Stimulated activated naive CD4-positive, alpha-beta T cell treated with Interleukin-2 at 50 U/mL for 16 hours (primary cell): Measurements from ENCODE around the gene PLPPR4.
"Not testable (repeated sequence)": the region's sequence is repeated elsewhere in the genome, so short reads cannot be mapped to it uniquely, and the experiment has no call there.

Source experiments
- DNase-seq: peaks from one replicate; lab custom pipeline; 2025; lab: John Stamatoyannopoulos, UW

Gene PLPPR4, protein sequence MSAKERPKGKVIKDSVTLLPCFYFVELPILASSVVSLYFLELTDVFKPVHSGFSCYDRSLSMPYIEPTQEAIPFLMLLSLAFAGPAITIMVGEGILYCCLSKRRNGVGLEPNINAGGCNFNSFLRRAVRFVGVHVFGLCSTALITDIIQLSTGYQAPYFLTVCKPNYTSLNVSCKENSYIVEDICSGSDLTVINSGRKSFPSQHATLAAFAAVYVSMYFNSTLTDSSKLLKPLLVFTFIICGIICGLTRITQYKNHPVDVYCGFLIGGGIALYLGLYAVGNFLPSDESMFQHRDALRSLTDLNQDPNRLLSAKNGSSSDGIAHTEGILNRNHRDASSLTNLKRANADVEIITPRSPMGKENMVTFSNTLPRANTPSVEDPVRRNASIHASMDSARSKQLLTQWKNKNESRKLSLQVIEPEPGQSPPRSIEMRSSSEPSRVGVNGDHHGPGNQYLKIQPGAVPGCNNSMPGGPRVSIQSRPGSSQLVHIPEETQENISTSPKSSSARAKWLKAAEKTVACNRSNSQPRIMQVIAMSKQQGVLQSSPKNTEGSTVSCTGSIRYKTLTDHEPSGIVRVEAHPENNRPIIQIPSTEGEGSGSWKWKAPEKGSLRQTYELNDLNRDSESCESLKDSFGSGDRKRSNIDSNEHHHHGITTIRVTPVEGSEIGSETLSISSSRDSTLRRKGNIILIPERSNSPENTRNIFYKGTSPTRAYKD

GRCh38 chr1:99264201-99265021, at the start of gene PLPPR4:
Gene PLPPR4, plus strand, starts transcription at chr1:99264492. Its CDS starts 102 bp downstream, at chr1:99264594.
- no peak for DNase-seq

DNA sequence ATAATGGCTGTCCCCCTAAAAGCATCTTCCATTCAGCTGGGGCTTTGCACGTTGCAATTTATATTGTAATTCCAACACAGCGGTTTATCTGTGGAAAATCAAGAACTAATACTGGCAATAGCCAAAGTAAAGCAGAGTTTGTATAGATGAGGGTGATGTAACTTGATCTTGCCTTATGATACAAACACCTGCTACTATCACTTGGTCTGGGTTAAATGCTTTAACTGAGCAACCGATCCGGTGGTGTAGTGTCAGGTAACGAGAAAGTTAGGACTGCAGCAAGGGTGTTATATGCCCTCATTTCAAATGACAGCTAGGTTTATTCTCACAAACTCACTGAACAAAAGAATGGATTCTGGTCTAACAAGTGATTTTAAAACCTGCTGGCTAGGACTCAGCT, 47.3 kb upstream of the PLPPR4 start:
- DNase-seq: no peak

GRCh38 chr1:99217599-99217998, 46.7 kb upstream of the PLPPR4 start:
- no peak for DNase-seq

DNA sequence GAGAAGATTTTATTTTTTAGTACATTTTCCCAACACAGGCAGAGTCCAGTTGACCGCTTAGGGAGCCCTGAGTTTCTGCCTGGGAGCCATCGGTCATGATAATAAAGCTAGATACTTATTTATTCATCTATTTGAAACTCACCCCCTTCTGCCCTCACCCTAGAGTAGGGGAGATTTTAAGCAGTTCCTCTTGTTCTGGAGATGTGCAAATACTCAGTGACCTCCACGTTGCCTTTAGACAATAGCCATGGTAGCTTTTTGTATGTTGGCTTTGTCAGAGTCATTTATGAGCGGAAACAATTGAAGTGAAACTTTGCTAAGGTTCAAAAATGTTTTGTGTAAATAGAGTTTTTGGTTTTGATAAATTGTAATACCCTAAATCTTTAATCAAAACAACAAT, 45.7 kb upstream of the PLPPR4 start:
- DNase-seq: no peak

DNA sequence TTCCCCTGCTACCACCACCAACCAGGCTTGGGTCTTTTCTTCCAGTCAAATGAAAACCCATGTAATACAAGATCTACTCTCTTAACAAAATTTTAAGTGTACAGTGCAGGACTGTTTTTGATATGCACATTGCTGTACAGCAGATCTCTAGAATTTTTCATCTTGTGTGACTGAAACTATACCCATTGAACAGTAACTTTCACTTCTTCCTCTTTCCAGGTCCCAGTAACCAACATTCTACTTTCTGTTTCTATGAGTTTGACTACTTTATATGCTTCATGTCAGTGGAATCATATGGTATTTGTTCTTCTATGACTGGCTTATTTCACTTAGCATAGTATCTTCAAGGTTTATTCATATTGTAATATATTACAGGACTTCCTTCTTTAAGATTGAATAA, 45.3 kb upstream of the PLPPR4 start:
- no peak for DNase-seq

- no peak for DNase-seq
These were observed 37.0 kb upstream of the PLPPR4 start for GRCh38 chr1:99227056-99227897.

GRCh38 chr1:99228153-99228552, 36.1 kb upstream of the PLPPR4 start:
- no peak for DNase-seq

DNA sequence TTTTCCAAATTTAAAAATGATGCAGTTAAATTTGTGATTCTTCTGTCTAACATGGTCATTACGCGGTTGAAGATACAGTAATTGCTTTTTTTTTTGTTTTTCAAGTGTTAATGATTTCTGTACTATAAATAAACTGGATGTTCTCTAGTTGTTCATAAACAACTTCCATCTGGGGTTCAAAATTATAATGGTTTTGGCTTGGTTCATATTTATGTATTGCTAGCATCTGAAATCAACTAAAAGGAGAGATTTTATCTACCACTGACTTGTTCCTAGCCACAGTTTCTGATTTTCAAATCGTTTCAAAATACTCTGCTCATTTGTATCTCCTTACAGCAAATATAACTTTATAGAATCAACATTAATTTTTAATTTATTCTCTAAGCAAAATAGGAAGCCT, 35.2 kb upstream of the PLPPR4 start:
- no peak for DNase-seq

DNA sequence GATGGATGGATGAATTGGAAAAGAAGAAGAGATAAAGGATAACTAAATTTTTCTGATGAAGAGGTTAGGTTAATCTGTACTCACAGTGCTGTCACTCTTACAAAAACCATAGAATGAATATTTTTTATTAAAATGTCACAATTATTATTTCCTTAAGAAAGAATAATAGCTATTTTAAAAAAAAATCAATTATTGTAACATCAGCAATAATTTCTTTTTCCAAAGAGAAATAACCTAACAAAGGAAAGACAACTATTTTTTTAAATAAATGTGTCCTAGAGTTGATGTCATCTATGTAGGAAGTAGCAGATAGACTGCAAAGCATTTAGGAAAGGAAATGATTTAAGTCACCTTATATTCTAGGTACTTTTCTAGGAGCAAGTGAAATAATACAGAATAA, 33.6 kb upstream of the PLPPR4 start:
- DNase-seq: no peak

DNA sequence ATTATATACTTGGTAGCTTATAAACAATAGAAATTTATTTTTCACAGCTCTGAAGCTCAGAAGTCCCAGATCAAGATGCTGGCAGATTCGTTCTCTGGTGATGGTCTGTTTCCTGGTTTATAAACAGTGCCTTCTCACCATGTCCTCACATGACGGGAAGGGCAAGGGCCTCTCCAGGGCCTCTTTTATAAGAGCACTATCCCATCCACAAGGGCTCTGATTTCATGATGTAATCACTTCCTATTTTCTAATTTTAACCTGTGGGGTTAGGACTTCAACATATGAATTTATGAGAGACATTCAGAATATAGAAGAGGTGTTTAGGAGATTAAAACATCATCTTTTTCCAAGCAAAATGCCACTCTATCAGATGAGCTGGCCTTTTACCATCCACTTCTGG, 32.1 kb upstream of the PLPPR4 start:
- DNase-seq: no peak

DNA sequence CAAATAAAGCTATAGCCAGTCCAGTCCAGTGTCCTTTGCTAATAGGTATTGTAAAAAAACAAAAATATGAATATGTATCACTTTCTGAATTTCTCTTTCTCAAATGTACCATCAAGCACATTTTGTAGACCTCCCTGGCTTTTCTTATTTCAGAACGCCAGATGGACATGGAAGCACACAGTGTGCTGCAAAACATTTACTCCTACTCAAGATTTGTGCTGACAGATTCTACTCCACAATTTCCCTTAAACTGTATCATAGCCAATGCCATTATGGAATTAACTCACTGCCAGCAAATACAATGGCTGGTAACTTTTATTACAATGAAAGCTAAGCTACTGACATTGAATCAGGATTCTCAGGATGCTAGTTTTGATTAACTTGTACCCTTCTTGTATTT, 30.8 kb upstream of the PLPPR4 start:
- no peak for DNase-seq

DNA sequence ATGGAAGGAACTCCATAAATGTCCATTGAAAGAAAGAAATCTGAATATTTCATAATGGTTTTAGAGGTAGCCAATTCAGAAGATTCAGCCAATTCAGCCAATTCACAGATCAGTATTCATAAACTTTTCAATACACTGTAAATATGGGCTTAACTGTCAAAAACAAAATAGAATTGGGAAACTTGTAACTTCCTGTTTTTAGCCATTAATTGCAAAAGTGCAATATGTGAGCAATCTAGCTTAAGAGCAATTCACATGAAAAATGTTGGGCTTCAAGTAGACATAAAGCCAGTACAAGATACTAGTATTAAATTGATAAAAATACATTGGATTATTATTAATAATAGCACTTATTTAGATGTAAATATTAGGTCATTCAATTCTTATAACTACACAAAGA, 27.5 kb upstream of the PLPPR4 start:
- DNase-seq: no peak

DNA sequence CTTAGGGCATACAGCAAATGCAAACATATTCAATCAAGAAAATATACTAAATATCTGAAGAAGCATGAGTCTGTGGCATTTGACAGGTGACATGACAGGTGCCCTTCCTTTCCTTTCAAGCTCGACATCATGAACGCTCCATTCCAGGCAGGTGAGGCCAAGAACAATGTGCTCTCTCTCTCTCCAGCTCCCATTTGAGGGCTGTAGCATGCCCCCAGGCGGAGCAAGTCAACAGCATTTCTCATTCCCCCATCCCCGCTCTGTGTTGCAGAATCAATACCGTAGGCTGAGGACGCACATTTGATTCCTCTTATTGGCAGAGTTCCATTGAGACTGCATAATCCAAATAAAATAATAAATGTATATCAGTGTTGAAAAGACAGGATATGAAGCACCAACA, 24.6 kb upstream of the PLPPR4 start:
- DNase-seq: no peak

- DNase-seq: no peak
These were observed 23.7 kb upstream of the PLPPR4 start for GRCh38 chr1:99240621-99241020.

DNA sequence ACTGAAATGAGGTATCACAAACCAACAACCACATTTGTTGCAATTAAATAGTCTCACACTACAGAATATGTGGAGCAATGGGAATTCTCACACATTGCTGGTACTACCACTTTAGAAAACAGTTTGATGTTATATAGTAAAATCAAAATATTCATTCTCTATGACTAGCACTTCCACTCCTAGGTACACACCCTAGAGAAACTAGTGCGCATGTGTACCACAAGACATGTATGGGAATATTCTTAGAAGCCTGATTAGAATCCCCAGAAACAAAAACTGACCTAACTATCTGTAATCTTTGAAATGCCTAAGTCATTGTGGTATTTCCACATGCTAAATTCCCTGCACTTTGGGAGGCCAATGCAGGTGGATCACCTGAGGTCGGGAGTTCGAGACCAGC, 18.1 kb upstream of the PLPPR4 start:
- no peak for DNase-seq

DNA sequence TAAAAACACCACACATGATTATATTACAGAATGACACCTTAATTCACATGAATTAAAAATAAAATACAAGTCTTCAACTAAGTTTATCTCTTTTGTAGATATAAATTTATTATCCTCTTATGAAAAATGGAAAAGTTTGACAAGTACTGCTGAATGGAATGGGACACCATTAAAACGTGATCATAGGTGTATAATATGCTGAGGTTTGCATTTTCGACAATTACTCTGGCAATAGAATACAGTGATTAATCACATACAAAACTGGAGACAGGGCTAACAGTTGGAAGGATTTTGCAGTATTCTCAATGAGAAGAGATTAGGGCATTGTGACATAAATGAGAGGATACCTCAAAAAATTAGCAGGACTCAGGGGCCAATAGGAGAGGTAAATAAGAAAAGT, 17.1 kb upstream of the PLPPR4 start:
- no peak for DNase-seq

DNA sequence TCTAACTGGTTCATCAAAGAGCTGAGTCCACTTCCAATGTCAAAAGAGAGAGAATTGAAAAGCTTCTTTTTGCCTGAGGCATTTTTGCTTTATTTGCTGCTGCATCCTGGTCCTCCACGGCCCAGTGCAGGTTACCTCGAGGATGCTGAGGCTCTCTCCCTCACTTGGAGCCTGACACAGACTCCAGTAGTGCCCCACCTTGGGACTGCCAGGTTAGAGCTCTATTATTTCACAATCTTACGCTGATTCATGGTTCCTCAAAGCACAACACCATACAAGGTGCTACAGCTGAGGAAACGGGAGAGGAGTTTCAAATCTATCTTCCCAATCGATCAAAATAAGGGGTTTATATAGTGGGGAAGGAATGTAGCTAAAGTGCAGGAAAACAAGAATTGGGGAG, 13.6 kb upstream of the PLPPR4 start:
- DNase-seq: no peak

GRCh38 chr1:99251308-99251707, 13.0 kb upstream of the PLPPR4 start:
- DNase-seq: no peak

- DNase-seq: no peak
These were observed 11.7 kb upstream of the PLPPR4 start for GRCh38 chr1:99252630-99253029.

GRCh38 chr1:99260402-99260801, 3.9 kb upstream of the PLPPR4 start:
- not testable (repeated sequence) for DNase-seq

DNA sequence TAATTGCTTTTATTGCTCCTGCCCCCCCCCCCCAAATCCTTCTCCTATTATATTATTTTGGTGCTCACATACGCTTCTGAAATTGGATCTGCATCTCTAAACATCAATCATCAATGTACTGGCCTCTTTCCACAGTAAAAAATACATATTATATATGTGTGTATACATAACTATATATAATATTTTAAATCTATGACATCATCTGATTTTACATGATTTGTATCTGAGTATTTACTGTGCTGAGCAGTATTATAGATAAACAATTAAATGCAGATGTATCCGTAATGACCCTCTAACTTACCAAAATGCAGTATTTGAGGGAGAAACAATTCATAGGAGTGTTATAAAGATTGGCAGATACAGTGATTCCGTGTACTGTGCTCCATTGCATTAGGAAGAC, 832 bp downstream of the PLPPR4 start:
- no peak for DNase-seq

DNA sequence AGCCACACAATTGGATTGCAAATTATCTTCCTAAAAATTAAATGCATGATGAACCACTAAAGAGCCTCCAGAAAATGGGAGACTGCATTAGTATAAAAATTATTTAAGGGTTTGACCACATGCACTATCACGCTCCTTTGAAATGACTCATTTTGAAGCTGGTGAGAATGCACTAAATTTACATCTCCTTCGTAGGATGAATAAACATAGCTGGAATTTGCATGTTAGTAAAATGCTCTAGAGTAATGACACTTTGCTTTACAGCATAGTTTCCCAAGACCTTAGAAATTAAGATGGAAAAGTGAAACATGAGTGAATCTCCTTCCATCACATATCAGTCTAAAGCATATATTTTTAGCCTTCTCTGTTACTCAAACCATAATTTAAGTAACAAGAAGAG, 2.4 kb downstream of the PLPPR4 start:
- no peak for DNase-seq
